HEK293 (cell line): ENCODE measurements around the gene CCL19.

Experiments used
- CTCF ChIA-PET: fragments of 350-600 bp; formaldehyde crosslinking; extraction: SDS; loops from one replicate; lab custom pipeline; 2021; ENCODE audit warnings: antibody characterized with exemption; lab: Yijun Ruan, JAX
- POLR2A ChIA-PET: fragments of 300-600 bp; formaldehyde crosslinking; extraction: SDS; loops from one replicate; lab custom pipeline; 2020; ENCODE audit warnings: antibody characterized with exemption, inconsistent platforms; lab: Yijun Ruan, JAX
- H3K27ac ChIP-seq: fragments of 200-500 bp; sonication (Bioruptor generic); 2 replicates; pipeline ENCODE4 v1.5.1; 2014; ENCODE audit warnings: low read depth, low read length, control low read depth, inconsistent platforms; ENCODE audit errors: extremely low read depth
- H3K36me3 ChIP-seq, 2 experiments: fragments of 200-500 bp in 1 of 2; sonication (Bioruptor generic) in 1 of 2; 1 replicate in 1 of 2; 2 replicates in 1 of 2; pipeline ENCODE4 v1.5.1; 2014 to 2017; ENCODE audit warnings: inconsistent platforms in 2 of 2, low read length in 2 of 2; ENCODE audit not compliant: control insufficient read depth in 2 of 2, insufficient read depth in 1 of 2
- H3K4me1 ChIP-seq: fragments of 200-500 bp; sonication (Bioruptor generic); 2 replicates; pipeline ENCODE4 v1.5.1; 2014; ENCODE audit warnings: mild to moderate bottlenecking, low read length, inconsistent platforms; ENCODE audit not compliant: control insufficient read depth, insufficient read depth
- H3K4me3 ChIP-seq: 2 replicates; pipeline ENCODE4 v1.5.1; 2011; ENCODE audit warnings: low read depth, mild to moderate bottlenecking, control low read depth, low read length, moderate library complexity
- H3K9me3 ChIP-seq: fragments of 200-500 bp; sonication (Bioruptor generic); 2 replicates; pipeline ENCODE4 v1.5.1; 2014; ENCODE audit warnings: low read depth, low read length, inconsistent platforms; ENCODE audit not compliant: control insufficient read depth, insufficient read depth
- CTCF ChIP-seq: fragments of 450-650 bp; formaldehyde crosslinking; IDR thresholded peaks from 2 replicates; pipeline ENCODE4 v1.5.1; 2016; ENCODE audit warnings: missing biosample characterization, missing genetic modification characterization
- OVOL3 ChIP-seq: fragments of 450-650 bp; formaldehyde crosslinking; IDR thresholded peaks from 2 replicates; pipeline ENCODE4 v1.5.1; 2016; ENCODE audit warnings: missing biosample characterization, missing genetic modification characterization
- PBX3 ChIP-seq: sonication (generic); formaldehyde crosslinking; IDR thresholded peaks from 2 replicates; pipeline ENCODE4 v1.8.1; 2022; ENCODE audit warnings: mild to moderate bottlenecking, moderate library complexity, missing genetic modification reagents
- PRDM4 ChIP-seq: fragments of 450-650 bp; formaldehyde crosslinking; IDR thresholded peaks from 2 replicates; pipeline ENCODE4 v1.5.1; 2017; ENCODE audit warnings: missing biosample characterization, missing genetic modification characterization
- SP3 ChIP-seq: fragments of 450-650 bp; formaldehyde crosslinking; IDR thresholded peaks from 2 replicates; pipeline ENCODE4 v1.5.1; 2016; ENCODE audit warnings: missing biosample characterization, missing genetic modification characterization
- ZNF121 ChIP-seq: fragments of 450-650 bp; formaldehyde crosslinking; IDR thresholded peaks from 2 replicates; pipeline ENCODE4 v1.5.1; 2016; ENCODE audit warnings: missing biosample characterization, missing genetic modification characterization
- ZNF140 ChIP-seq: fragments of 450-650 bp; formaldehyde crosslinking; IDR thresholded peaks from 2 replicates; pipeline ENCODE4 v1.5.1; 2016; ENCODE audit warnings: missing biosample characterization, missing genetic modification characterization
- ZNF16 ChIP-seq: fragments of 450-650 bp; formaldehyde crosslinking; IDR thresholded peaks from 2 replicates; pipeline ENCODE4 v1.5.1; 2016; ENCODE audit warnings: low read depth, missing biosample characterization, missing genetic modification characterization
- ZNF175 ChIP-seq: fragments of 450-650 bp; formaldehyde crosslinking; IDR thresholded peaks from 2 replicates; pipeline ENCODE4 v1.5.1; 2016; ENCODE audit warnings: missing biosample characterization, missing genetic modification characterization
- ZNF366 ChIP-seq: fragments of 450-650 bp; formaldehyde crosslinking; conservative IDR thresholded peaks from 2 replicates; pipeline ENCODE4 v1.5.1; 2016; ENCODE audit warnings: missing biosample characterization, missing genetic modification characterization
- ZNF426 ChIP-seq: fragments of 450-650 bp; formaldehyde crosslinking; IDR thresholded peaks from 2 replicates; pipeline ENCODE4 v1.5.1; 2017; ENCODE audit warnings: missing biosample characterization, missing genetic modification characterization, mild to moderate bottlenecking, inconsistent platforms, moderate library complexity
- ZNF561 ChIP-seq: fragments of 450-650 bp; IDR thresholded peaks from 2 replicates; pipeline ENCODE4 v1.5.1; 2018; ENCODE audit warnings: missing biosample characterization, missing genetic modification characterization, borderline replicate concordance
- ZNF624 ChIP-seq: fragments of 450-650 bp; formaldehyde crosslinking; IDR thresholded peaks from 2 replicates; pipeline ENCODE4 v1.5.1; 2017; ENCODE audit warnings: missing biosample characterization, missing genetic modification characterization
- ZNF692 ChIP-seq: fragments of 450-650 bp; formaldehyde crosslinking; IDR thresholded peaks from 2 replicates; pipeline ENCODE4 v1.5.1; 2016; ENCODE audit warnings: missing biosample characterization, missing genetic modification characterization
- ZNF747 ChIP-seq: fragments of 450-650 bp; formaldehyde crosslinking; IDR thresholded peaks from 2 replicates; pipeline ENCODE4 v1.5.1; 2016; ENCODE audit warnings: missing biosample characterization, missing genetic modification characterization

The CCL19 gene

GRCh38 chr9:34665381-34666250 is 25.5 kb downstream of the CCL19 start (continued):
- TF ChIP-seq PBX3, result no peak
- TF ChIP-seq OVOL3, result peak; percentile 91
- no peak; the same call in 1 of the 2 replicates for TF ChIP-seq CTCF (tag by site-specific recombination)
- no peak for TF ChIP-seq ZNF747 (tag by site-specific recombination)
- no peak for TF ChIP-seq ZNF624 (tag by site-specific recombination)

GRCh38 chr9:34665067-34665380 is 26.1 kb downstream of the CCL19 start:
- Histone ChIP-seq H3K4me3 (peak overlapping the region; percentile 20; the same call in 1 of the 2 replicates), H3K9me3 (no peaks in the 10 kb centered on the region)
- TF ChIP-seq PRDM4 (tag by site-specific recombination) (0 out of 2 replicates have a peak, but pooled peaks have one; percentile 36), ZNF561 (tag by site-specific recombination) (no peak), ZNF121 (no peak), ZNF692 (tag by site-specific recombination) (no peak), SP3 (tag by site-specific recombination) (0 out of 2 replicates have a peak, but pooled peaks have one; percentile 42), ZNF140 (no peak), ZNF175 (tag by site-specific recombination) (no peak), ZNF16 (tag by site-specific recombination) (no peak), ZNF426 (tag by site-specific recombination) (no peak), ZNF366 (tag by site-specific recombination) (no peak)
- TF ChIP-seq, all 188 proteins: peak for 2
- CTCF ChIA-PET, result interaction anchor here (0.5 to 2.4 kb wide), 7 partner anchors 18 to 908 kb away, joined by 3 to 17 read pairs (median 5); partner anchors contain the start of gene GALT
- POLR2A ChIA-PET, result interaction anchor here (0.7 to 1.6 kb wide), 9 partner anchors 9 to 786 kb away, joined by 3 to 14 read pairs (median 4); partner anchors contain the start of genes GALT, IL11RA and SIGMAR1
- peaks cover 5% of the 10 kb centered on the region; the same call in 1 of the 2 replicates for H3K4me1 ChIP-seq
- no peak overlapping the region; the same call in 1 of the 2 replicates for H3K27ac ChIP-seq
- peaks cover 0 to 31% of the 10 kb centered on the region in 2 experiments; a peak in 1 of 3 replicates for H3K36me3 ChIP-seq
